GM18505 (cell line): Measurements from ENCODE around the gene SERINC3.

Experiments used
- ATAC-seq: cut with Tn5 transposase; IDR thresholded peaks from one replicate; pipeline ENCODE4 v1.9.1; 2021; ENCODE audit not compliant: unreplicated experiment
- POLR2A ChIP-seq: IDR thresholded peaks from 4 replicates; pipeline ENCODE4 v1.6.1; 2011; ENCODE audit warnings: borderline replicate concordance; ENCODE audit not compliant: insufficient read depth, insufficient read length; ENCODE audit errors: extremely low read depth

Gene SERINC3

DNA sequence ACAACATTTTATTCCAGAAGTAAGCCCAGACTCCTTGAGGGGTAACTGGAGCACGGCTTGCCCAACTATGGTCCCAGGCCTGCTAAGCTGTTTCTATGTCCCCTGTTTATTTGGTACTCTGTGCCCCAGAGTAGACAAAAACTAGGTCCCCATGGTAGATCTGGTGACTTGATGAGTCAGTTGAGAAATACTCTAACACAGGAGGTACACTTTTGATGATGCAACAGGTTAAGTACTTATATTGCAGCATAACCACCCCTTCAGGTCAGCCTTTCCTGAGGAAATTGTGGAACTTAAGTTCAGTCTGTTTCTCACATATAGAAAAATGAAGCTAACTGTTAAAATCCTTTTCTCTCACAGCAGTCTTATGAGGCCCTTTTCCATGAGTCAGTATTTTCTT, 26.6 kb downstream of the SERINC3 start:
- no peak for TF ChIP-seq POLR2A
- no peak for ATAC-seq

DNA sequence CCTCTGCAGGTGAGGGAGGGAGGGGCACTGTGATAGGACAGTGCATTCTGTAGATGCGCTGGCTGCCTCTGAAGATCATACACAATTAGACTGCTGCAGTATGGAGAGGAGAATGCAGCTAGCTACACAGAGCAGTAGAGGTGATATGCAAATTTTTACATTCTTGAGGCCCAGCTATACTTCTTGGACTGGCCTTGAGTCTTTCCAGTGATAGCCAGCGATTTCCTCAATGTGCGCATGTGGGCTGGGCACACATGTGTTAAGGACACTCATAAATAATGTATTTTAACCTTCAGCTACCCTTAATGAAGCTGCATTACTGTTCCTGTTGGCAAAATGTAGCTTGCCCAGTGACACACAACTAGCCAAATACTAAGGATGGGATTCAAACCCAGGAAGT, 27.2 kb downstream of the SERINC3 start:
- no peak for ATAC-seq
- TF ChIP-seq POLR2A, result no peak

DNA sequence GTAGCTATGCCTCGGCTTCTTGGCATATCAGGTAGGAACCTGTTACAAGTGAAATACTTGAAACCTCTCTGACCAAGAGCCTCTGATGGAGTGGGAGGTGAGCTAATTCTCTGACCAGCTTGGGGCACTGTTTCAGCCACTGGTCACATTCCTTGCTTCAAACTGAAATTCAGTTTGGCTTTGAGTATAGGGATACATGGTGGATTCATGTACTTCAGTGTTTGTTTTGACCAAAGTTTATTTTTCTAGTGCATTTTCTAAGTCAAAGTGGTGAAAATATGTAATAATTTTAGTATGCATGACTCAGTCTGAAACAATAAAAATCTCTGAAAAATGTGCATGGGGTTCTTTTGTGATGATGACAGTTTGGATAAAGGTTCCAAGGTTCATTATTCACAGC, 27.6 kb downstream of the SERINC3 start:
- no peak for TF ChIP-seq POLR2A
- ATAC-seq, result no peak

DNA sequence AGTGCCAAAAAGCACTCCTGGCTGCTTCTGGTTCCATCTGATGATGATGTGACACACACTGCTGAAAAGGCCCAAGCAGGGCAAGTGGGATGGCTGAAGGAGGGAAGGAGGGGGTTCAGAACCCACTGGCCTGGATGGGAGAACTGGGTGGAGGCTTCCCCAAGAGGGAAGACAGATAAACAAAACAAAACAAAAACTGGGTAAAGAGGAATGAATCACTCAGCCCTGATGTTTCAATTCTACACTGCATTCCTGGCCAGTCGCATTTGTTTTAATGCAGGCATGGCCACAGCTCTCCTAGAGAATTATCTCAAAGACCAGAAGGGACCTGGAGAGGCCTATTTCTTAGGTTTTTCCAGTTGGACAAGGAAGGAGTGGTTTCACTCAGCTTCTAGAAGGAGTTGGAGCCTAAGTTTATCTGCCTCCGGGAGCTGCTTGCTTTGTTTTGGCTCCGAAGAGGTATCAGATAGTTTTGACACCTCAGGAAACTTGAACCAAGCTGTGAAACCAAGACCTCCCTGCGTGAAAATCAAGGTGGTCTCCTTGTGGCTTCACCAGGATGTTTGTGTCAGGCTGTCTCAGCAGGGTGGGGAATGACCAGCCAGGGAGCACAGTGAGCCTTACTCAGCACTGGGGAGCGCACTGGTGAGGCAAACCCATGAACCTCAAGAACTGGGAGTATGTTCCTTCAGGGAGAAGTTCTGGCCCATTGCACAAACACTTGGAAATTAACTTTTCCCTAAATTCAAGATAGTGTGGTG, 30.1 kb downstream of the SERINC3 start:
- TF ChIP-seq POLR2A, result no peak
- no peak for ATAC-seq

DNA sequence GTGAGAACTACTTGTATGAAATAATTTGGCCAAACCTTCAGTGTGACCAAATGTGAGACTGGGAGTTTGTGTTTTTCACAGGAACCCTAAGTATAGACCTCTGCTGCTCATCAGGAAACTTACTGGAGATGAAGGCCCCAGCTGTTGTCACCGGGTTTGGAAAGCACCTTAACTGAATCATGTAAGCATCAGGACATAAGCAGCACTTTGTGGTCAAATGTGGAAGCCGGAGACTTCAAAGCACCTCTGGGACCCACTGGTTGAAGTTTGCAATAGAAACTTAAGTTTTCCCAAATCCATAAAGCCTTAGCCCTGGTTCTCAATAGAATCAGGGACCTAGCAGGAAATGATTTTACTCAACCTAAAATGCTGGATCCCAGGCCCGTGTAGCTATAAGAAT, 31.9 kb downstream of the SERINC3 start:
- ATAC-seq, result no peak
- no peak for TF ChIP-seq POLR2A

DNA sequence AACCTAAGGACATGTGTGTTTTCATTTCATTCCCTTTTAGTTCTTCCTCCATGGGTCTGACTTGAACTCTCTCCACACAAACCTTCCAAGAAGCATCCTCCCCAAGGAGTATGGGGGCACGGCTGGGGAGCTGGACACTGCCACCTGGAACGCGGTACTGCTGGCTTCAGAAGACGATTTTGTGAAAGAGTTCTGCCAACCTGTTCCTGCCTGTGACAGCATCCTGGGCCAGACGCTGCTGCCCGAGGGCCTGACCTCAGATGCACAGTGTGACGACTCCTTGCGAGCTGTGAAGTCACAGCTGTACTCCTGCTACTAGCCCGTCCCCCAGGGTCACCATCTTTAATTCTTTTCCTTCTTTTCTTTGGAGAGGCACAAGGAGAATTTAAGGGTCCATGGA, 32.6 kb downstream of the SERINC3 start:
- ATAC-seq, result no peak
- TF ChIP-seq POLR2A, result no peak

DNA sequence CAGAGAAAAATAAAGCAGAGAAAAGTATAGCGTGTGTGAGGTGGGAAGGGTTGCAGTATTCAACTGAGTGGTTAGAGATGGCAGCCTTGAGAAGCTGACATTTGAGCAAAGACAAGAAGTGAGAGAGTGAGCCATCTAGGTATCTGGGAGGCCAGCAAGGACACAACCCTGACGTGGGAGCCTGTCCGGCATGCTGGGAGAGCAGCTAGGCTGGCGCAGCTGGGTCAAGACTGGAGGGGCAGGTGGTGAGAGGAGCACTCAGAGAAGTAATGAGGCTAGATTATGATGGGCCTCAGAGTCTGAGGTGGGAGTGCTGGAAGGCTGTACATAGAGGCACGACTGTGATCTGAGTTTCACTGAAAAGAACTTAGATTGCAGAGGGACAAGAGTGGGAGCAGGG, 33.3 kb downstream of the SERINC3 start:
- TF ChIP-seq POLR2A, result no peak
- ATAC-seq, result no peak

DNA sequence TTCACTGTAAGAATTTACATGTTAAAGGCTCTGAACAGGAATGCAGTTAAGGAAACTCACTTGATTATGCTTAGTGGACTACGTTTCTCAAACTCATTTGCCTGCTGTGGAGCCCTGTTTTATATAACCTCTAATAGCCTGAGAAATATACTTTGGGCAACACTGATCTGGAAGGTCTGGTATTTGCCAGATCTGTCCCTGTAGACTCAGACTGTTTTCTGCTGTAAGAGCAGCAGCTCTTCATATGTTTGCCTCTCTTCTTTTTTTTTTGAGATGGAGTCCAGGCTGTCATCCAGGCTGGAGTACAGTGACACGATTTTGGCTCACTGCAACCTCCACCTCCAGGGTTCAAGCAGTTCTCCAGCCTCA, 36.1 kb downstream of the SERINC3 start:
- TF ChIP-seq POLR2A, result no peak
- no peak for ATAC-seq

DNA sequence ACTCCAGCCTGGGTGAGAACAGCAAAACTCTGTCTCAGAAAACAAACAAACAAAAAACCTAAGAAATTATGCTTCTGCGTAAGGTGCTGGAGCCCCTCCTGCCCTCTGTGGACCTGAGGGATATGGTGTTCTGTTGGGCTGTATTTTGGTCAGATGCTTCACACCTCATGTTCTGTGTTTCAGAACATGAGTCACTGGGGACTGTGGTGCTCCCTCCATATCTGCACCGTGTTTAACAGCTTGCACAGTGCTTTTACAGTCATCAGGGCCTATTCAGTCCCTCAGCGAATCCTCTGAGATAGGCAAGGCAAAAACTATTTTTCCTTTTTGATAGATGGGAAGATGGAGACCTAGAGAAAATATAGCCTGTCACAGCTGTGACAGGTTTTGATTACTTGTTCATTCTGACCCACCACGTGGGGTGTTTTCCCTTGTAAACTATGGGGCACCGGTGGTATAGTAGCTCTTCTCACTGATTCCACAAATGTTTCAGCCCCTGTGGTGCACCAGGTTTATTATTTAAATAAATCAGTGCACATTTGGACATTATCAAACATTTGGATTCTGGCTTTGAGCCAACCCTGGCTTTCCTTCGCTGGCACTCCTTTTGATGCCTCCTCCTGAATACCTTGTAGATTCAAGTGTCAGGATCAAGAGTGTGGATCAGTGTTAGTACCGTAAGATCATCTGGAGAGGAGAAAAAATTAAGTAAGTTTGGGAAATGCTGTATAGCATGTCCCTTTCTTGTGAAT, 36.6 kb downstream of the SERINC3 start:
- TF ChIP-seq POLR2A, result no peak
- no peak for ATAC-seq

DNA sequence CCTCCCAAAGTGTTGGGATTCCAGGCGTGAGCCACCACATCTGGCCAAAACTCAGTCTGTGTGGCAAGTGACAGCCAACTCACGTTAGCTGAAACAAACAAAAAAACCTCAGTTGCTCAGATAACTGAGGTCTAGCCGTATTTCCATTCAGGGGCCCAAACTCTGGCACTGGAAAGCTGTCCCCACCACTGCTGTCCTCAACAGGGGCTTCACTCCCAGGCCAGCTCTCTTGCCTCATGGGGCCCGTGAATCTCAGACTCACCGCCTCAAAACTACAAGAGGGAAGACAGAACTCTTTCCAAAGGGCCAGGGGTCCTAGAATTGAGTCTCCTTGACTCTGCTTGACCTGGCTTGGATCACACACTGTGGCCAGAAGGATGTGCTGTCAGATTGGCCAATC, 38.8 kb downstream of the SERINC3 start:
- ATAC-seq, result no peak
- TF ChIP-seq POLR2A, result no peak

DNA sequence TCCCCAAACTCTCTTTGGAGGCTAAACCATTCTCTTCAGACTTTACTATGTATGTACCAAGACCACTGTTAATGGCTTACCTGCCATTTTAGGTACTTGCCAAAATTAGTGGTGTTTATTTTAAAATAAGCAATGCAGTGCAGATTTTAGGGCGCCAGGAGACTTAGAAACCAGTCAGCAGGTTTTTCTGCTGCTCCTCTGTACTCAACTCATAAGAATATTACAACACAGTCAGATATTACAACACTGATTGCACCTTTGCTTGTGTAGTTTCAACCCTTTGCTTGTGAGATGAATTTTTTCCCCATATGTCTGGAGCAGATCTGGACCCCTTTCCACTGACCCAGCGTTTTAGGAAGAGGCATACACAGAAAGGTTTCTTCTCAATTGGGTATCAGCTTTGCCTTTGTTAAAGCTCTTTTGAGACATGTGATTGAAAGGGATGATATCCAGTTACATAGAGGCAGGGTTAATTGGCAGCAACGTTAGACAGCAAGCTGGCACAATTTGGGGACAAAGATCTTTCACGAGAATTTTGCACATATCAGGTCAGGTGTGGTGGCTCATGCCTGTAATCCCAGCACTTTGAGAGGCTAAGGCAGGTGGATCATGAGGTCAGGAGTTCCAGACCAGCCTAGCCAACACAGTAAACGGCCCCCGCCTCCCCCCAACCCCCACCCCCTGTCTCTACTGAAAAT, 40.0 kb downstream of the SERINC3 start:
- ATAC-seq, result no peak
- no peak for TF ChIP-seq POLR2A

DNA sequence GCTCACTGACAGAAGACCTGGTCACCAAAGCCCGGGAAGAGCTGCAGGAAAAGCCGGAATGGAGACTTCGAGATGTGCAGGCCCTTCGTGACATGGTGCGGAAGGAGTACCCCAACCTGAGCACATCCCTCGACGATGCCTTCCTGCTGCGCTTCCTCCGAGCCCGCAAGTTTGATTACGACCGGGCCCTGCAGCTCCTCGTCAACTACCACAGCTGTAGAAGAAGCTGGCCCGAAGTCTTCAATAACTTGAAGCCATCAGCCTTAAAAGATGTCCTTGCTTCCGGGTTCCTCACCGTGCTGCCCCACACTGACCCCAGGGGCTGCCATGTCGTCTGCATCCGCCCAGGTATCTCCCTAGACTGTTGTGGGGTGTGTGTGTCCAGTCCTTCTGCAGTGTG, 41.8 kb downstream of the SERINC3 start:
- no peak for ATAC-seq
- no peak for TF ChIP-seq POLR2A

DNA sequence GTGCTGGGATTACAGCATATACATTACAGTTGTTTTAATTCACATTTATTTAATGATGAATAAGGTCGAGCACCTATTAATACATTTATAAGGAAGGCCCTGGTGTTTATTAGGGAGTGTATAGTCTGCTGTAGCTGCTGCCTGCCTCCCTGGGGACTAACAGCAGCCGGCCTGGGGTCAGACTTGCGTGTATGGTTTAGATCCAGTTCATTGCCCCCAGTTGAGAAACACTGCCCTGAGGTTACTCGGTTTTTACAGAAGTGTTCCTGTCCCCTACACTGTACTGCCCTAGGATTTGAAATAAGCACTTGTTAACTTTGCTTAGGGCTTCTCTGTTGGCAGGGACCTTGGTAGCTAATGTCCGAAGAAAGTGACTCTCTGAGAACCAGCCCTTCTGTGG, 42.2 kb downstream of the SERINC3 start:
- no peak for ATAC-seq
- TF ChIP-seq POLR2A, result no peak

DNA sequence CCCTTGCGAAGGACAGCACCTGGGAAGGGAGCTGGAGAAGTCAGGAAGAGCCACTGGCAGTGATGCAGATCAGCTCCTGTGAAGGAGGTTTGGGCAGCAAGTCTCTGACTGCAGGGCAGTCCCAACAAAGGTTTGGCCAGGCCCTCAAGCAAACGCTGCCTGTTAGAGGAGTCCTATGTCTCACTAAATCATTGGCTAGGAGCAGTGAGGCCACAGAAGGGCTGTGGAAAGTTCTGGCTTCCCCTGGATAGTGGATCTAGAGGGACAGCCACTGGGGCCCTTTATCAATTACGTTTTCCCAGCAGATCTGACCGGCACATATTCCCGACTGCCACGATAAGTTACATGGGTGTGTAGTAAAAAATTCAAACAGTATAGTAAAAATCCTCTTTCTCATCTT, 43.7 kb downstream of the SERINC3 start:
- no peak for ATAC-seq
- no peak for TF ChIP-seq POLR2A
